ENCODE results near the gene SATB1. TPM values are rescaled to one million over a fixed set of nuclear protein-coding genes. Genes with fewer than 3 reads are reported as not detected.
A peak's percentile ranks its signal among the peaks of the same experiment; 100 is the strongest.

Gene SATB1
- total RNA-seq, 3 donors from 2014 or later (not counting 1 experiment from before 2014, with no cell fraction given), result 137 to 162 (median 151) TPM

- no peak for TF ChIP-seq CTCF (IDR thresholded peaks at IDR 0.05)
- Histone ChIP-seq H3K4me3 (ENCODE audit: low read length) (no peak overlapping the region), H3K9me3 (ENCODE audit: control insufficient read depth, insufficient read depth, low read length) (no peaks in the 10 kb centered on the region), H3K36me3 (ENCODE audit: control insufficient read depth, insufficient read depth, low read length) (peaks cover 36% of the 10 kb centered on the region), H3K27me3 (ENCODE audit: control insufficient read depth, insufficient read depth, low read length) (no peaks in the 10 kb centered on the region), H3K27ac (ENCODE audit: low read length) (no peak overlapping the region), H3K4me1 (ENCODE audit: control insufficient read depth, insufficient read depth, low read length) (no peaks in the 10 kb centered on the region)
- ATAC-seq (no peak), DNase-seq (no peak)
- WGBS (ENCODE audit: insufficient coverage), result 31% methylated on average over 2 of the region's 3 CpGs
- Mint-ChIP-seq H3K27ac (no peak overlapping the region), H3K4me3 (no peak overlapping the region), H3K9me3 (no peaks in the 10 kb centered on the region), H3K36me3 (peaks cover 2% of the 10 kb centered on the region), H3K4me1 (peaks cover 50 to 56% of the 10 kb centered on the region in 2 donors), H3K27me3 (ENCODE audit: low read depth in 2 of 2) (no peaks in the 10 kb centered on the region)
- intact Hi-C loops (cut with micrococcal nuclease), result no loop called here
Measured at GRCh38 chr3:18405141-18405540, 20.0 kb downstream of the SATB1 start.

GRCh38 chr3:18403061-18403460 is 22.1 kb downstream of the SATB1 start:
- no peak overlapping the region for H3K27ac ChIP-seq (ENCODE audit: low read length)
- no peaks in the 10 kb centered on the region for H3K4me1 ChIP-seq (ENCODE audit: control insufficient read depth, insufficient read depth, low read length)
- peaks cover 61 to 65% of the 10 kb centered on the region in 2 donors for H3K4me1 Mint-ChIP-seq

GRCh38 chr3:18402239-18402799 is 22.8 kb downstream of the SATB1 start:
- H3K4me3 Mint-ChIP-seq, result no peak overlapping the region
- H3K27me3 ChIP-seq (ENCODE audit: control insufficient read depth, insufficient read depth, low read length), result no peaks in the 10 kb centered on the region
- intact Hi-C loops (cut with micrococcal nuclease), result no loop called here
- no peak for TF ChIP-seq CTCF (IDR thresholded peaks at IDR 0.05)
- 60% methylated on average over 3 of the region's 3 CpGs for WGBS (ENCODE audit: insufficient coverage)
- H3K36me3 ChIP-seq (ENCODE audit: control insufficient read depth, insufficient read depth, low read length), result peaks cover 41% of the 10 kb centered on the region
- no peaks in the 10 kb centered on the region for H3K4me1 ChIP-seq (ENCODE audit: control insufficient read depth, insufficient read depth, low read length)
- no peaks in the 10 kb centered on the region for H3K9me3 Mint-ChIP-seq
- no peak overlapping the region for H3K27ac ChIP-seq (ENCODE audit: low read length)
- H3K9me3 ChIP-seq (ENCODE audit: control insufficient read depth, insufficient read depth, low read length), result no peaks in the 10 kb centered on the region
- H3K27me3 Mint-ChIP-seq (ENCODE audit: low read depth in 2 of 2), result no peaks in the 10 kb centered on the region
- peaks cover 14% of the 10 kb centered on the region for H3K36me3 Mint-ChIP-seq
- H3K27ac Mint-ChIP-seq, result peak overlapping the region; percentile 61 to 79
- peak in 1 of 2 donors; percentile 58 for DNase-seq
- H3K4me1 Mint-ChIP-seq, result peaks cover 62 to 68% of the 10 kb centered on the region in 2 donors
- no peak overlapping the region for H3K4me3 ChIP-seq (ENCODE audit: low read length)
- no peak for ATAC-seq

More at GRCh38 chr3:18403061-18403460, 22.1 kb downstream of the SATB1 start:
- Histone ChIP-seq H3K36me3 (ENCODE audit: control insufficient read depth, insufficient read depth, low read length) (peaks cover 43% of the 10 kb centered on the region), H3K4me3 (ENCODE audit: low read length) (no peak overlapping the region), H3K27me3 (ENCODE audit: control insufficient read depth, insufficient read depth, low read length) (no peaks in the 10 kb centered on the region), H3K9me3 (ENCODE audit: control insufficient read depth, insufficient read depth, low read length) (no peaks in the 10 kb centered on the region)
- no peak for ATAC-seq
- Mint-ChIP-seq H3K27me3 (ENCODE audit: low read depth in 2 of 2) (no peaks in the 10 kb centered on the region), H3K27ac (peak overlapping the region; percentile 61 to 79), H3K36me3 (peaks cover 14% of the 10 kb centered on the region), H3K4me3 (no peak overlapping the region), H3K9me3 (no peaks in the 10 kb centered on the region)
- DNase-seq, result no peak
- intact Hi-C loops (cut with micrococcal nuclease), result no loop called here
- TF ChIP-seq CTCF (IDR thresholded peaks at IDR 0.05), result no peak
- WGBS (ENCODE audit: insufficient coverage), result 73% methylated on average over 2 of the region's 2 CpGs
